Nephron progenitor cell (in vitro differentiated cells): ENCODE data around the gene COPE.

Source experiments
- DNase-seq: peaks from one replicate; pipeline ENCODE4 v3.0.0; 2021
- H3K27ac Mint-ChIP-seq: 2 replicates; pipeline ENCODE4 v1.8.0; 2021; ENCODE audit warnings: mild to moderate bottlenecking, moderate library complexity, mixed read lengths
- H3K27me3 Mint-ChIP-seq: 2 replicates; pipeline ENCODE4 v1.8.0; 2021; ENCODE audit warnings: mild to moderate bottlenecking, low read depth, mixed read lengths; ENCODE audit not compliant: poor library complexity
- H3K36me3 Mint-ChIP-seq: 2 replicates; pipeline ENCODE4 v1.8.0; 2021; ENCODE audit warnings: low read depth, mixed read lengths
- H3K4me1 Mint-ChIP-seq: 2 replicates; pipeline ENCODE4 v1.8.0; 2021; ENCODE audit warnings: mixed read lengths
- H3K4me3 Mint-ChIP-seq: 2 replicates; pipeline ENCODE4 v1.8.0; 2021; ENCODE audit warnings: mild to moderate bottlenecking, moderate library complexity, mixed read lengths
- H3K9me3 Mint-ChIP-seq: 2 replicates; pipeline ENCODE4 v1.8.0; 2021; ENCODE audit warnings: mild to moderate bottlenecking, moderate library complexity, mixed read lengths
- TF ChIP-seq, protein P1 (sequence below): fragments of 200-600 bp; sonication (generic); IDR thresholded peaks from 2 replicates; pipeline ENCODE4 v1.5.0; 2021; ENCODE audit warnings: antibody characterized with exemption

The COPE gene

DNA sequence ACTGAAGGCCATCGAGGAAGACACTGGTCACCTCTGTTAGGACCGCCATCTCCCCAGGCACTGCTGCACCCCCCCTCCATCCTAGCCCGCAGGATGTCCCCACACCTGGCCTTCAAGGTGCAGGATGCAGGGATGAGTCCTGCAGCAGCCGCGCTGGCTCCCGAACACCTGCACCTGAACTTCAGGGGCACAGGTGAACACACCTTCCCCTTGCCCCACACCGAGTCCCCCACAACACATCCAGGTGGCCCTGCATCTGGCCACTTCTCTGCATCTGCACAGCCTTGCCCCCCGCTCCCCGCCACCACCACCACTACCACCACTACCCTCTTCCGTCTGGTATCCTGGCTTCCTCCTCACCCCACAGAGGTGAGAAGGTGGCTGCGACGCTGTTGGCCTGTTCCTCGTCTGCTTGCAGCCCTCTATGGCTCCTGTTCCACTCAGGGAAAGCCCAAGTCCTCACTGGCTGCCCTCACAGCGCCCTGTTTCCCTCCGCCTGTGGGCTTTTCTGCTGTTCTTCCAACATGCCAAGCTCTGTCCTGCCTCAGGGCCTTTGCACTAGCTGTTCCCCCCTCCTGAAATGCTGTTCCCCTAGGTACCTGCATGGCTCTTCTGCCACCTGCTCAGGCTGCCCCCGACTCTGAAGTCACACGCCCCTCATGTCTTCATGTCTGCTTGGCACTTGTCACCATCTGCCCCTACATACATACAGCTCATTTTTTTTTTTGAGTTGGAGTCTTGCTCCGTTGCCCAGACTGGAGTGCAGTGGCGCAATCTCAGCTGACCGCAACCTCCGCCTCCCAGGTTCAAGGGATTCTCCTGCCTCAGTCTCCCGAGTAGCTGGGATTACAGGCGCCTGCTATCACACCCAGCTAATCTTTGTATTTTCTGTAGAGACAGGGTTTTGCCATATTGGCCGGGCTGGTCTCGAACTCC, 21.8 kb downstream of the COPE start:
- Mint-ChIP-seq H3K36me3 (peaks cover 13% of the 10 kb centered on the region), H3K4me3 (peak overlapping the region; percentile 83), H3K4me1 (peaks cover 9% of the 10 kb centered on the region), H3K9me3 (no peaks in the 10 kb centered on the region), H3K27me3 (peaks cover 3% of the 10 kb centered on the region), H3K27ac (no peak overlapping the region)
- no peak for DNase-seq
- TF ChIP-seq, protein P1, sequence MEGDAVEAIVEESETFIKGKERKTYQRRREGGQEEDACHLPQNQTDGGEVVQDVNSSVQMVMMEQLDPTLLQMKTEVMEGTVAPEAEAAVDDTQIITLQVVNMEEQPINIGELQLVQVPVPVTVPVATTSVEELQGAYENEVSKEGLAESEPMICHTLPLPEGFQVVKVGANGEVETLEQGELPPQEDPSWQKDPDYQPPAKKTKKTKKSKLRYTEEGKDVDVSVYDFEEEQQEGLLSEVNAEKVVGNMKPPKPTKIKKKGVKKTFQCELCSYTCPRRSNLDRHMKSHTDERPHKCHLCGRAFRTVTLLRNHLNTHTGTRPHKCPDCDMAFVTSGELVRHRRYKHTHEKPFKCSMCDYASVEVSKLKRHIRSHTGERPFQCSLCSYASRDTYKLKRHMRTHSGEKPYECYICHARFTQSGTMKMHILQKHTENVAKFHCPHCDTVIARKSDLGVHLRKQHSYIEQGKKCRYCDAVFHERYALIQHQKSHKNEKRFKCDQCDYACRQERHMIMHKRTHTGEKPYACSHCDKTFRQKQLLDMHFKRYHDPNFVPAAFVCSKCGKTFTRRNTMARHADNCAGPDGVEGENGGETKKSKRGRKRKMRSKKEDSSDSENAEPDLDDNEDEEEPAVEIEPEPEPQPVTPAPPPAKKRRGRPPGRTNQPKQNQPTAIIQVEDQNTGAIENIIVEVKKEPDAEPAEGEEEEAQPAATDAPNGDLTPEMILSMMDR = no peak

DNA sequence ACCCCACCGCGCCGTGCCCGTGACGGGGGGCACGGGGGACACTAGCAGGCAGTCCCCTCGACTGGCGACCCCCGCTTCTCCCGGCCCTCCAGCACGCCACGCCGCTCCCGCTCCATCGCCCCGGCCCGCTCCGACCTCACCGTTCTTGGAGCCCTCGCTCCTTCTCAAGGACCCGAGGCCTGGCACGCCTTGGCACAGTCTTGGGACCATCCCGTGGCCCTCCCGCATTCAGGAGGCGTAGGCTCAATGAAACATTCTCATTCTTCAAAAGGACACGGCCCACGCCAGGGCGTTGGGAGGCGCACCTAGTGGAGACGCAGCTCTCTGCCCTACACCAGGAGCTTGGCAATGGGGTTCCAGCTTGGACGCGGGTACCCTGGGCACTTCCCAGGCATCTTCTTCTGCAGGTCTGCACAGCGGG, 22.8 kb downstream of the COPE start:
- H3K36me3 Mint-ChIP-seq = peaks cover 9% of the 10 kb centered on the region
- peaks cover 6% of the 10 kb centered on the region for H3K27me3 Mint-ChIP-seq

DNA sequence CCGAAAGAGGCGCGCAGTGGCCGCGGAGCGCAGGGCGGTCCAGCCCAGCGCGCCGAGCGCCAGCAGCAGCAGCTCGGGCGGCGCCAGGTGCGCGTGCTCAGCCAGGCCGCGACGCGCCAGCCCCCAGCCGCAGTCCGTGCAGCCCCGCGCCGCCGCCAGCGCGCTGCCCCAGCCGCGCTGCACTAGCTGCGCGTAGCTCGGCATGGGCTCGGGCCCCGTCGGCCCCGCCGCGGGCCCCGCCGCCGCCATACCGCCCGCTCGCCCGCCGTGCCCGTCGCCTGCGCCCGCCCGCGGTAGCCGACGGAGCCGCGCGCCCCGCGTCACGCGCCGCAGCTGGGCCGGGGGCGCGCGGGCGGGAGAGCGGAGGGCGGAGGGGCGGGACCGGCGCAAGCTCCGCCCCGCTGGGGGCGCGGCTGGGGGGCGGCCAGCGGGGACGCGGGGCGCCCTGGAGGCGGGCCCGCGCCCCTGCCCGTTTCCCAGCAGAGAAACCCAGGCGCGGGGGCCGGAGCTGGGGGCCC, 23.3 kb downstream of the COPE start, which contains the start of gene CERS1:
TSS of gene CERS1 (minus strand) at position 335 of the 518 bp plus-strand sequence. CDS start at position 249, 86 bp downstream.
- peaks cover 9% of the 10 kb centered on the region for H3K4me1 Mint-ChIP-seq
- no peak within 1 kb of the TSS for H3K27ac Mint-ChIP-seq
- DNase-seq = peak; percentile 80

More for the DNA sequence above, 22.8 kb downstream of the COPE start:
- no peak overlapping the region for H3K27ac Mint-ChIP-seq
- no peak for DNase-seq
- H3K4me1 Mint-ChIP-seq = peaks cover 9% of the 10 kb centered on the region
- H3K9me3 Mint-ChIP-seq = no peaks in the 10 kb centered on the region
- TF ChIP-seq, protein P1 = no peak
- peak overlapping the region; percentile 83 for H3K4me3 Mint-ChIP-seq

DNA sequence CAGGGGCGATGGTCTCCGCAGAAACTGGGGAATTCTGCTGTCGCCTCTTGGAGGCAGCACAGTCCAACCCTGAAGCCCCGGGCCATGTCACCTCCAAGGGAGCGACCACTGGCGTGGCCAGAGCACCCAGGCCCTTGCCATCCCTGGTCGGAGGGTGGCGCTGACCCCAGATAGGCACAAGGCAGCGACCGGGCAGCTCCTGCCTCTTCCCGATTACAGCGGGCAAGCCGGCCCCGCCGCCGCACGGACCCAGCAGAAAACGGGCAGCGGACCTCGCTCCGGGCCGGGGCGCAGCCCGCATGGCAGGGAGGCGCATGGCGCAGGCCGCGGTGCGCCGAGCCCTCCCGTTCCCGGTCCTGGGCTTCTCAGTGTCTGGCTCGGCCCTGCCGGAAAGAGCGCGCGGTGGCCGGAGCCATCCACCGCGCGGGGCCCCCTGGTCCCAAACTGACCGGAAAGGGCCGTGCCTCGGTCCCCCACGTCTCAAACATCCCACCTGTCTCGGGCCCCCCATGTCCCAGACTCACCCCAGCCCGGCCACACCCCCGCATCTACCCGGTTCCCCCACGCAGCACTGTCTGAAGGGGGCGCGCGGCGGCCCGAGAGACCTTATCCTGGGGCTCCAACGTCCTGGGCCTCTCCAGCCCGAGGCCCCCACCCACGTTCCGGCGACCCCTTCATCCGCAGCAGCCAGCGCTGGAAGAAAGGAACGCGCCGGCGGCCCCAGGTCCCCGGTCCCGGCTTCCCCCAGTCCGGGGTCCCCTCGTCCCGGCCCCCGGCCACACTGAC, 24.0 kb downstream of the COPE start:
- Mint-ChIP-seq H3K9me3 (no peaks in the 10 kb centered on the region), H3K4me1 (peaks cover 9% of the 10 kb centered on the region), H3K4me3 (peak overlapping the region; percentile 83), H3K36me3 (no peaks in the 10 kb centered on the region), H3K27me3 (peaks cover 6% of the 10 kb centered on the region), H3K27ac (no peak overlapping the region)
- TF ChIP-seq, protein P1 = peak; percentile 46
- DNase-seq = peak; percentile 78

More for the DNA sequence above, 23.3 kb downstream of the COPE start, which contains the start of gene CERS1:
- no peaks in the 10 kb centered on the region for H3K9me3 Mint-ChIP-seq
- TF ChIP-seq, protein P1 = no peak
- peak within 1 kb of the TSS; percentile 83 for H3K4me3 Mint-ChIP-seq
- peaks cover 6% of the 10 kb centered on the region for H3K27me3 Mint-ChIP-seq
- H3K36me3 Mint-ChIP-seq = peaks cover 3% of the 10 kb centered on the region

DNA sequence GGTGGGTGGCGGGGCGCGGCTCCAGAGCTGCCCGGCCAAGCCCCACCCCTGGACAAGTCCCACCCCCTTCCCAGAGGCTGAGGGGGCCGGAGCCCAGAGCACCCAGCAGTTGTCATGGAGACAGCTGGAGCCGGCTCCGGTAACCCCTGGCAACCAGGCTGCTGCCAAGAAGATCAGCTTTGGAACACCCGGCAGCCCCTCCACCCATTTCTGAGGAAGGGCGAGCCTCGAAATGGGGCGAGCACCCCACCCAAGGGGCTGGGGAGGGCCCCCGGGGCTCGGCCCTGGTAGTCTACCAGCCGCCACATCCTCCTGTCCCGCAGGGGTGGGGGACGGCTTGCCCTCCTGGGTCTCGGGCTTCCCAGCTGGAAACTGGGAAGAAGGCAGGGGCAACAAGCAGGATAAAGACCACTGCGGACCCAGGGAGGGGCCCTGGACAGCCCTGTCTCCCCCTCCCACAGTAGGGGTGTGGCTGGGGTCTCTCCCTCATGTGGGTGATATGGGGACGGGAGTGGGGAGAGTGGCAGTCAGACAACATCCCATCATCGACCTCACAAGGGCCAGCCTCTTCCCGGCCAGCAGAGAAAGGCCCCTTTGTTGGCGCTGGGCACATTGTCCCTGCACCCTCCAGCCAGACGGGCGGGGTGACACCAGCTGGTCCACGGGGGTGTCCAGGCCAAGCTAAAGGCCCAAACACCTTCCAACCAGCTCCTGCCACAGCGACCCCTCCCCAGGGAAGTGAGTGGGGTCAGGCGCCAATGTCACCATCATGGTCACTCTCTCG, 24.7 kb downstream of the COPE start:
- TF ChIP-seq, protein P1 = no peak
- H3K4me1 Mint-ChIP-seq = peaks cover 9% of the 10 kb centered on the region
- H3K27ac Mint-ChIP-seq = no peak overlapping the region
- H3K9me3 Mint-ChIP-seq = no peaks in the 10 kb centered on the region
- peak; percentile 69 for DNase-seq
- H3K4me3 Mint-ChIP-seq = peak overlapping the region; percentile 83
- H3K36me3 Mint-ChIP-seq = peaks cover 6% of the 10 kb centered on the region
- peaks cover 6% of the 10 kb centered on the region for H3K27me3 Mint-ChIP-seq
